HG03558 (cell line): ENCODE data around the gene CYBA.

ENCODE experiments used
- ATAC-seq: cut with Tn5 transposase; IDR thresholded peaks from one replicate; pipeline ENCODE4 v1.9.1; 2021; ENCODE audit warnings: moderate number of reproducible peaks; ENCODE audit not compliant: unreplicated experiment; ENCODE audit errors: extremely low read depth

Gene CYBA

DNA sequence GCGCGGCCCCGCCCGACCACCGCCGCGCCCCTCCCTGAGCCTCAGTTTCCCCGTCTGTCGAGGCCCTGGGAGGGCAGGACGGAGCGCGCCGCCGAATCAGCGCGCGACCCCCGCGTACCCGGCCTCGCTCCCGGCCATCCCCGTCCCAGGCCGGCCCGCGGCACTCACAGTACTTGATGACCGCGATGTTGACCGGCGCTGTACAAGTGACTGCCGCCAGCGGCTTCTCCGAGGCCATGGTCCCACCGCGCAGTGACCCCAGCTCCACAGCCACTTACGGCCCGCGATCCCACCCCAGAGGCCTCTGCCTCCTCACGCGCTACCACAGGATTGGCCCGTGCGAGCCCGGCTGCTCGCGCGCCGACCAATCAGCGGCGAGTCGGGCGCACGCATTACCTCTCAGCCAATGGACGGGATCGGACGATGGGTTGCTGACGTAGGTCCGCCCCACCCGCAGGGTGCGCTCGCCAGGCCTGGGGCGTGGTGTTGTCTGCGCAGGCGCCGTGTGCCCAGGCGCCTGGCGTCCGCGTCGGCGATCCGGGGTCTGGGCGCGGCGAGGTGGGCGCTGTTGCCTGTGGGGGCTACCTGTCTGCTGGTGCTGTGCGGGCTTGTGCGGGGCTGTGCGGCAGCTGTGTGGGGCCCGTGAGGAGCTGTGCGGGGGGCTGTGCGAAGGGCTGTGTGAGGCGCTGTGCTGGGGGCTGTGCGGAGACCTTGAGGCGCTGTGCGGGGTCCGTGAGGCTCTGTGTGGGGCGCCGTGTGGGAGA is 12.2 kb upstream of the CYBA start, which contains the start of gene MVD:
MVD (minus strand) TSS at position 249 of the 764 bp plus-strand sequence; CDS start at position 238, 11 bp downstream.
- ATAC-seq: peak; percentile 90

DNA sequence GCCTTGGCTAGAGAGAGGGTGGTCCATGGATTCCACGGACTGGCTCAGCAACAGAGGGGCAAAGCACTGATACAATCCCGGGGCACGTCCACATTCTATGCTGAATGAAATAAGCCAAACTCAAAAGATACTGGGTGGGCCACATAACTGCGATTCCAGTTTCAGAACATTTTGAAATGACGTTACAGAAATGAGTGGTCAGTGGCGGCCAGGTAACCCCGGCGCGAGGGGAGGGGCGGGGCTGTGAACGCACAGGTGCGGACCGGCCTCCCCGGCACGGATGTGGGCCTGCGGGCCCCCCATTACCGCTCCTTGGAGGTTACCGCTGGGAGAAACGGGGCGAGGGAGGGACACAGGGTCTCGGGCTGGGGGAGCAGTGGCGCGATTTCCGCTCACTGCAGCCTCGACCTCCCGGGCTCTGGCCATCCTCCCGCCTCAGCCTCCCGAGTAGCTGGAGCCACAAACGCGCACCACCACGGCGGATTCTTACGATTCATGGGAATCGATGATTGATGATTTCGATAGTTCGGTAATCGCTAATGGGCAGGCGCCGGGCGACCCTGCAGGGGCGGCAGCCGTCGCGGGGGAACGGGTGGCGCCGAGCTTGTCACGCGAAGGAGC is 11.5 kb upstream of the CYBA start:
- ATAC-seq: no peak

DNA sequence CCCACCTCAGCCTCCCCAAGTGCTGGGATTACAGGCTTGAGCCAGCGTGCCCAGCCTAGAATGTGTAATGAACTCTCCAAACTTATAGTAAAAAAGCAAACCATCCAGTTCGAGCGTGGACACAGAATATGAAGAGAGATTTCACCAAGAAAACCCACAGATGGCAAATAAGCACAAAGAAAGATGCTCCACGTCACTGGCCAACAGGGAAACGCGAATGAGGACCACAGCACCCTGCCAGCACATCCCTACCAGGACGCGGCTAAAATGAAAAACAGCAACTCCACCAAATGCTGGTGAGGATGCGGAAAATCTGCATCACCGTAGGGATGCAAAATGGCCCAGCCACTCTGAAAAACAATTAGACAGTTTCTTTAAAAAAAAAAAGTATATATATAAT is 10.6 kb upstream of the CYBA start:
- no peak for ATAC-seq

DNA sequence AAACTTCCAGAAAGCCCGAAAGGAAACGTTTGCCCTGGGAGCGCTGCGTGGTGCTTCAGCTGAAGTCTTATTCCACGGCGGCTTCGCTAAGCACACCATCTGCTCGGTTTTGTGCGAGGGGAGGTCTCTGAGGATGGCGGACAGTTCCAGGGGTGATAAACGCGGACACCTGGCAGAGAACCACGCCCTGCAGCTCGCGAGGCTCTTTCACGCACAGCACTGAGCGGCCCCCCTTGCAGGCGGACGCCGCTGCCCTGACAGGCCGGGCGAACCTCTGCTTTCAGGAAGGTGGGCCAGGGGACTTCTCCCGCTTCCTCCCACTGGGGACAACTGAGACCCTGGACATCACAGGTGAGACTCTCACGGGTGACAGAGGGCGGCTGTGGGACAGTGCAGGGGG is 8.3 kb upstream of the CYBA start:
- ATAC-seq: no peak

DNA sequence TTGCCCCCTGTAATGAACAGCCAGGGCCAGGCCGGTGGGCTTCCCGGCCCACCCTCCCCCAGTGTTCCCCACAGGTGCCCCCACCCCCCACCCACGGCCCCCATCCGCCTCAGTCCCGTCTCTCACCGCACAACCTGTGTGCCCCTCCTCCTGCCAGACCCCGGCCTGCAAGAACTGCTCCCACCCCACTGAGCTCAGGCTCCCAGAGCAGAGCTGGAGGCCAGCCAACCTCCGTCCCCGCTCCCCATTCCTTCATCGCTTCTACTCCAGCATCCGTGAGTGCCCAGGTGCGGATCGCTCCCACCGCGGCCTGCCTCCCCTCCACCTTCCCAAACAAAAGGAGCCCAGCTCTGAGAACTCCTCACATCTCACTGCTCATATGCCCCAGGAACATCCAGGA is 7.9 kb upstream of the CYBA start:
- ATAC-seq: no peak

DNA sequence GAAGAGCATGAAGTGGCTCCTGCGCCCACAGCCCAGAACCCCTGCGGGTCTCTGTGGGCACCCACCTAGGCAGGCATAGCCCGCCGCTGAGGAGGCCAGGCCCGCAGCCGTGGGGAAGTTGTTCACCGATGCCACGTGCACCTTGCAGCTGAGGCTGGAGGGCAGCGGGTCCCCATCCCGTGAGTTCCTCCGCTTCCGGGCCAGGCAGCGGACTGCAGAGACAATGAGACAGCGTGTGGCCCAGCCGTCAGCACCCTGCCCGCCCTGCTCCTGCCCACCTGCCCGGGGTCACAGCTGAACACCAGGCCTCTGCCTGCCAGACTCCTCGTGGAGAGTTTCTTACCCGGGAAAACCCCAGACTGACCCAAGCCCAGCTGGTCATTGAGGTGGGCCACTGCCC is 6.5 kb upstream of the CYBA start:
- no peak for ATAC-seq

- no peak for ATAC-seq
These were observed 5.6 kb upstream of the CYBA start for GRCh38 chr16:88656291-88656980.

- ATAC-seq: no peak
These were observed 5.0 kb upstream of the CYBA start for GRCh38 chr16:88655733-88656281.

- no peak for ATAC-seq
These were observed 4.3 kb upstream of the CYBA start for GRCh38 chr16:88655053-88655732.

DNA sequence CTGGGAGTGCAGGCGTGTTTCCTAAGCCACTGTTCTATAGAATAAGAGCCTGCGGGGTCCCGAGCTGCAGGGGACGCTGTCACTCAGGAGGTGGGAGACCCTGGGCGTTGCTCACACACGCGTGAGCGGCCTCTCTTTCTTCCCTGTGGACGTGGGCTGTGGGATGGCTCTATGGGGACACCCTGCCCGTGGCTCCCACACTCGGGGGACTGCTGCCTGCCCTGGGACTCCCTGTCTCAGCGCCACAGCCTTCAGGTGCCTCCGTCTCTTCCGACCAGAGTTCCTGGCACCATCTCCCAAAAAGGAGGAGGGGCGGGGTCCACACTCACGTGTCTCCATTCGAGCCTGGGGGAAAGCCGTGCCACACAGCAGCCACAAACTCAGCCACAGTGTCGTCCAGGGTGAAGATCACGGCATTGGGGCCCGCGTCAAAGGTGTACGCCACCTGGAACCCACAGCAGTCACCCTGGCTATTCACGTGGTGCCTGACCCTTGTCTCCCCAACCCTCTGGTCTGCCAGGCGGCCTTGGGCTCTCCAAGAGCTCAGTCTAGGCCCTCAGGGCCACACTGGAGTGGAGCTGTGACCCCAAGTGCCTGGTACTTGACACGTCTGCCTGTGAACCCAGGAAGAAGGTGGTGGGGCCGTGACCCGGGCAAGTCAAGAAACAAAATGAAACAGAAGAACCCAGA is 3.7 kb upstream of the CYBA start:
- ATAC-seq: no peak

- no peak for ATAC-seq
These were observed 2.9 kb upstream of the CYBA start for GRCh38 chr16:88653596-88654362.

- no peak for ATAC-seq
These were observed 2.2 kb upstream of the CYBA start for GRCh38 chr16:88653101-88653500.

- no peak for ATAC-seq
These were observed 1.9 kb upstream of the CYBA start for GRCh38 chr16:88652762-88653063.

DNA sequence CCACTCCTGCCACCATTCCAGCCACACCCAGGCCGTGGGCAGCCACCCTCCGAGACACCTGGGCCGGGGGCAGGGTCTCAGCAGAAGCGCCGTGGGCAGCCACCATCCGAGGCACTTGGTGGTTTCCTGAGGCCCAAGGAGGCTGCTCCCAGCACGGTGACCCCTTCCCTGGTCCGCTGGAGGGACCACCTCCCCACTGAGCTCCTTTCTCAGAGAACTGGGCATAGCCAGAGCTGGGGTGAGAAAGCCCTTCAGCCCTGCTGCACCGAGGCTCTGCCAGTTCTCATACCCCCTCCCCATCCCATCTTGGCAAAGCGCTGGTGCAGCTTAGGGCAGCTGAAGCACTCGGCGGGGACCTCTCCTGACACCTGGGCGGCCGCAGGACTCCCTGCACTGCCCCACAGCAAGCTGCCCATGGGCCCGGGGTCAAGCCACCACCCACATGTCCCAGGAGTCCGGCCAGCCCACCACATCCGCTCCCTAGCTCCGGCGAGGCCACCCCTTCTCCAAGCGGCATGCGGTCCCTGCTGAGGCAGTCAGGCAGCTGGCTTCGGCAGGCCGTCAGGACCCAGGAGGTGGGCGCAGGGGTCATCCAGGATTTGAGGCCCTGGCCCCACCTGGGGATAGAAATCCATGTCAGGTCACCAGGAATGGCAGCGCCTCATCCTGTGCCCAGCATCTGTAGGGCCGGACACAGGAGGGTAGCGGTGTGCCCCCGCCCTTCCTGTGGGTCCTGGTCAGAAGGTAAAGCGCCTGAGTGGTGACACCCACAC is 1.3 kb upstream of the CYBA start:
- no peak for ATAC-seq

GRCh38 chr16:88651276-88651988 is 579 bp upstream of the CYBA start:
- peak; percentile 50 for ATAC-seq

- ATAC-seq: peak; percentile 5
These were observed 717 bp downstream of the CYBA start for GRCh38 chr16:88649924-88650748.
